ENCODE data around the gene LMF1.

GRCh38 chr16:855471-855870 is 115.3 kb downstream of the LMF1 start:
- TF ChIP-seq POLR2A (IDR thresholded peaks at IDR 0.05; ENCODE audit: low read length) (no peak), GATA1 (IDR thresholded peaks at IDR 0.05; ENCODE audit: low read depth, low read length) (no peak)
